Stimulated activated CD4-positive, alpha-beta T cell treated with anti-CD3 and anti-CD28 coated beads, Interleukin-1b, Interleukin-23, amount 100 ng/mL, for 24 hours (primary cell): Measurements from ENCODE around the gene YPEL1.

Experiments
- DNase-seq, 4 experiments: peaks; one replicate each; pipeline ENCODE4 v3.0.0-alpha.2; 2020; ENCODE audit warnings: low read depth in 4 of 4, low spot score in 1 of 4

YPEL1 gene, protein sequence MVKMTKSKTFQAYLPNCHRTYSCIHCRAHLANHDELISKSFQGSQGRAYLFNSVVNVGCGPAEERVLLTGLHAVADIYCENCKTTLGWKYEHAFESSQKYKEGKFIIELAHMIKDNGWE

DNA sequence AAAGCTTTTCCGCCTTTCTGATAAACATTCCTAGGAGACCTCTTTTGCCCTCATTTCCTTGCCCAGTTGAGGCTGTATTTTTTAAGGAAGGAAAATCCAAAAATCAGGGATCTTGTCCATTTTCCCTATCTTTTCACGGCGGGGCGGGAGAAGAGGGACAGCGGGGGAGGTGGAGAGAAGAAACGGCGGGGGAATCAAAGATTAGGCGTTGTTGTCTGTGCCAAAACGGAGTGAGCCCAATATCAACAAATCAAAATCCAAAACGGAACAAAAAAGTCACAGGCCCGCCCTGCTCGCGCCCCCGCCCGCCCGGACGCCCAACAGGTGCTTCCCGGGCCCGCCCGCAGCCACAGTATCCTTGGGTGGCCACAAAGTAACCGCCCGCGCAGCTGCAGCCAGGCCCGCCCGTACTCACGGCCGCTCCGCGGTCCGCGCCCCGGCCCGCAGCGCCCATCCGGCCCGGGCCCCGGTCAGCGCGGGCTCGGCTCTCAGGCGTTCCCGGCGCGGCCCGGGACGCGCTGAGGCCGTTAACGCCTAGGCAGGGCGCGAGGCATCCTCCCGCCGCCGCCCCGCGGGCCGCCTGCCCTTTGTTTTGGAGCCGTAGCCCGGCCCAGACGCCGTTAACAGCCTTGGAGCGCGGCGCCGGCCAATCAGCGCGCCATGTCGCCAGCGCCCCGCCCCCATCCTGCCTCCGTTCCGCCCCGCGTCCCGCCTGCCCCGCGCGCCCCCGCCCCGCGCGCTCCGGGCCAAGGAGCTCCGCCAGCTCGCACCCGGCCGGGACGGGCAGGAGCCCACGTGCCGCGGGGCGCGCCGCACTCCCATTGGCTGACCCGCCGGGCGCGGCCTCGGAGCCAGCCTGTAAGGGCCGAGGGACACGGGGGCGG is at the start of gene YPEL1:
TSS of gene YPEL1 (minus strand) at position 595 of the 884 bp plus-strand sequence. CDS start 25,050 bp downstream, outside the sequence.
- peak; percentile 82 to 93 (median 86) for DNase-seq

DNA sequence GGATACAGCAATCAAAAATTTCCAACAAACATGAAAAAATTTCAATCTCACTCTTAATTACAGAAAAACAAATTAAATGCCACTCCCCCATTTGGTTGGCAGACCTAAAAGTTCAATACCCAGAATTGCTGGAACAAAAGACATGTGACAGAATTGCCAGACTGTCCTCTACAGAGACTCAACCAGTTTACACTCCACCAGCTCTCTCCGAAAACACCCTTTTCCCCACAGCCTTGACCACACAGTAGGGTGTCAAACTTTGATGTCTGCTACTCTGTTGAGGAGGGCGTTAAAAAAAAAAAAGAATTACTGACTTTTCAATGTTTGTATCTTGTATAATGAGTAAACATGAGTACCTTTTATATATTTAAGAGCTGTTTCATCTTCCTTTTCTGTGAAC is 44.7 kb upstream of the YPEL1 start:
- no peak for DNase-seq

DNA sequence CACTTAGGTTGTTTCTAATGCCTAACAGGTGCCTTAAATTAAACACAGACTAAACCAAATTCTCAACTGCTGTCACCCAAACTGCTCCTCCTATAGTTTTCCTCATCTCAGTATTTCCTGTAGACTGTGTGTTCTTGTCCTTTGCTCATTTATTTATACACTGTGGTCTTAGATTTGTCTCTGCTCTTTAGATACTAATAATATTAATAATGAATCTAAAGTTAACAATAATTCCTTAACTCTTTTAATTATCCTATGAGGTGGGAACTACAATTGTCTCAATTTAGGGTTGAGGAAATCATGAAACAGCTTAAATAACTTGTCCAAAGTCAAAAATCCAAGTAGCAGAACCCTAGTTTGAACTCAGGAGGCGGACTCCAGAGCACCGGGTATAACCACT is 43.9 kb upstream of the YPEL1 start:
- no peak for DNase-seq

DNA sequence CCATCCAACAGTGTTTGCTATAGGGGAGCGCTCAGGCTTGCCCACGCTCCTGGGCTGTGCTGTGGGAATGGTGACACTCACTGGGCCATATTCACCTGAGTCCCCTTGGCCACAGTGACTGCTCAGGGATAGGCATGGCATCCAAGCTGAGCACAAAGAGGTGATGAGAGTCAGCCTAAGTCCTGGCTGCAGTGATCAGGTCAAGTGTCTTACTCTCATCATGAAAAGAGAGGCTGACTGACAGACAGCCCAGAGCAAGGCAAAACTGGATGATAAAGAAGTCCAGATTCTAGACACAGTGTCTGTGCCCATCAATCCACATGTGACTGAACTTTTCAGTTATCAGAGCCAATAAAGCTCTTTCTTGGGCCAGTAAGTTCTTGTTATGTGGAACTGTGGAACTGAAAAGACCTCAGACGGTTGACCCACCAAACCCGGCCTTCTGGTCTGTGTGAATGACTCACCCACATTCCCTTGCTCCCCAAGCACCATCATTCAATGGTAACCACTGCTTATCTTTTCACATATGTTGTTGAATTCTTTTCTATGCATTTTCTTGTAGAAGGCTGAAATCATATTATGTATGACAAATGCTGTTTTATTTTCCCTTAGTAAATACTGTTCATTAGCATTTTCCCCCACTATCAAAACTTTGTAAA is 43.2 kb upstream of the YPEL1 start:
- DNase-seq = no peak

DNA sequence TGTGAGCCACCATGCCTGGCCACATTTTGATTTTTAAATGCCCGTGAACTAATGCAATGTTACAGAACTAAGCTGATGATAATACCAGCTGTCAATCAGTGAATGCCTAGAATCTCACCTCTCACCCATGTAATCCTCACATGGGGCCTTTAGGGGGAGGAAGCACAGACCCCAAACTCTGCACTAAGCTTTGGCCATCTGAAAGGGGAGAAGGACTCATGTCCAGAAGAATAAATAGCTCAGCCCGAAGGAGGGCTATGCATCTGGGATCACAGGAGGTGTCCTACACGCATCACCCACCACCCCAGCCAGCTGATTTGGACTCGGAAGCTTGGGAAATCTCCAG is 36.0 kb upstream of the YPEL1 start:
- no peak for DNase-seq

DNA sequence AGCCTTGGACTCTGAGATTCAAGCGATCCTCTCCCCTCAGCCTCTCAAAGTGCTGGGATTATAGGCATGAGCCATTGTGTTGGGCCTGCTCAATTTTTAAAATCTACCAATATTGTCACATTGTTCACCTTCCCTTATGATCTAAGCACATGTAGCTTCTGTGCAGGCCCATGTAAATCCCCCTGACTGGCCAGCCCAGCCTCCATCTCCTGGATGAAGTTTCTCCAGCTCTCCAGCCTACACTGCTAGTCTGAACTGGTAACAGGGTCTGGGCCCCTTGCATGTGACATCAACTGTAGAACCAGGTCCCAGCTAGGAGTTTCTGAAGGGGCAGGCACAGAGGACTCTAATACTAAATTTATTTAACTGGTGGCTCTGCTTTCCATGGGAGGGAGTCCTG is 32.8 kb upstream of the YPEL1 start:
- no peak for DNase-seq

DNA sequence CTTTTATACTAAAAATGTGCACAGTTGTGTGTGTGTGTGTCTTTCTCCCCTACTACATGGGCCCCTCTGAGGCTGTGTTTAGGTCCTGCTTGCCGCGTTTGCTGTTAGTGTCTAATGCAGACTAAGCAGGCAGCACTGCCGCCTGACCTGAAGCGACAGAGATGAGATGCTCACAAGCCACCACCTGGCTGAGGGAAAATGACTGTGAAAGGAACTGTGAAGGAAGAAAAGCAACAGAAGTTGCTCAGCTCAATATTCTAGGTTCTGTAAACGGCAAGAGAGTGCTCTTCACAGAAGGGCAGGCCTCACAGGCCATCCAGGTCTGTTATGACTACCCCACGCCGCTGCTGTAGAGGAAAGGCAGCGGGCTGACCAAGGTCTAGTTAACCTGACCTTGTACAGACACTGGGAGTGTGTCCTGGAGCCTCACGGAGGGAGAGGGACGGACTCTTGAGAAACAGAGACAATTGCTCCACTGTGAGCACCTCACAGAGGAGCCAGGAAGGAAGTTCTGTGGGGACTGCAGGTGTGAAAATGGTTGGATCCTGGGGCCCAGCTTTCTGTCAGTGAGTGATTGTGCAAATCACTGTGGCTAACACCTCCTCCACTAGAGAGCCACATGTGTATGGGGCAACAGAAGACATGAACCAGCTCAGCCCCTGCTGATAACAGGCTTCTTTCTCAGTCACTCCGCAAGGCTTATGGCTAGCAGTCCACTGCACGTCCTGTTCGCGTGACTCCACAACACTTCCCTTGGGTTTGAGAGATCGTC is 31.3 kb upstream of the YPEL1 start:
- DNase-seq = peak in 2 of 4 experiments; percentile 20 to 50

DNA sequence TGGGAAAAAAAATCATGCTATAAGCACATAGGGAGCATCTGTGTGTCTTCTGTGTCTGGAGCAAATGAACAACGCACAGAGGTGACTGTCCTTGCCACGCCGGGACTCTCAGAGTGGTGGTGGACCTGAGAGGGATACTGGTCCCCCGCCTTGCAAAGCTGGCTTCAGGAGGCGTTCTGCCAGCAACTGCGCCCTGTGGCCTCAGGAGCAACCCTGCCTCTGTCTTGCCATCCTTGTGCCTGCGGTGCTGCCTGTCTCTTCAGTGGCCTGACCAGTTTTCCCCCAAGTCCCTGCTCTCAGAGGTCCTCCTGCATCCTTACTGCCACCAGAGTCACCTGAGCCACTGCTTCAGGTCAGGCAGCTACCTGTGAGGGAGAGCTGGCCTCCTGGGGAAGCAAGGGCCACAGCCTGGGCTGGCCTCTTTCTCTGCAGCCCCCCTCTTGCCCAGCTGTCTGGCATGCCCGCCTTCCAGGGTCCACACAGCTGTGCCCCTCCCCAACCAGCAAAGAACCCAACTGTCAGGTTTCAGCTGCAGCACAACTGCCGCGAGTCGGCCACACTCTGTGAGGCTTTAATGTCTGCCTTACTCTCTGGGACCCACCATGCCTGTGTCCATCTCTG is 30.4 kb upstream of the YPEL1 start:
- DNase-seq = no peak

DNA sequence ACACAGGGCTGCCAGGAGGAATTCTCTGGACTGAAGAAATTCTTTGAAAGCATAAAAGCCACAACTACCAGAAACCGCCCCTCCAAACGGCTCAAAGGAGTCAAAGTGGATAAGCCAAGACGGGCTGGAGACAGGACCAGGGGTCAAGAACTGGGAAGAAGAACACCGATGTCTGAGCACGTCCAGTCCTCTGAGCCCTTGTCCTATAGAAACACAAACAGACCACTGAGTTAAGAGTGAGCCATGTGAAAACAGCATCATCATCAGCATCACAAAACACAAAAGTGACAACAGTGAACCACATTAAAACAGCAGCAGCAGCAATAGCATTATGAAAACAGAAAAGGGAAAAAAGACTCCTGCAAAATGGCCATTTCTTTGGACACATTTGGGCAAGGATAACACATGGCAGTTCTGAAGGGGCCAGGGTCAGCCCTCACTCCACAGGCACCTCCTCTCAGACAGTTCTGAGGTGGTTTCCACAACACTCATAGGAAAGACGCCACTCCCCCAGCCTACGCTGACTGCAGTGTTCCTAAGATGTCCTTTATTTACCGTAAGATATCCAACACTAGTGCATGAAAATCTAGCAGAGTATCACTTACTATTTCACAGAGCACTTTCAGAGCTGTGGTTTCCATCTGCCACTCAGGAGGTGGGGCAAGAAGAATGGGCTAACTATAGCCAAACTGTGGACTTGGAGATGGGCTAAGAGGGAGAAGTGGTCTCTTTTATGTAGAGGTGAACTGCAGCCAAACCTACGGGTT is 28.6 kb upstream of the YPEL1 start:
- DNase-seq = no peak

DNA sequence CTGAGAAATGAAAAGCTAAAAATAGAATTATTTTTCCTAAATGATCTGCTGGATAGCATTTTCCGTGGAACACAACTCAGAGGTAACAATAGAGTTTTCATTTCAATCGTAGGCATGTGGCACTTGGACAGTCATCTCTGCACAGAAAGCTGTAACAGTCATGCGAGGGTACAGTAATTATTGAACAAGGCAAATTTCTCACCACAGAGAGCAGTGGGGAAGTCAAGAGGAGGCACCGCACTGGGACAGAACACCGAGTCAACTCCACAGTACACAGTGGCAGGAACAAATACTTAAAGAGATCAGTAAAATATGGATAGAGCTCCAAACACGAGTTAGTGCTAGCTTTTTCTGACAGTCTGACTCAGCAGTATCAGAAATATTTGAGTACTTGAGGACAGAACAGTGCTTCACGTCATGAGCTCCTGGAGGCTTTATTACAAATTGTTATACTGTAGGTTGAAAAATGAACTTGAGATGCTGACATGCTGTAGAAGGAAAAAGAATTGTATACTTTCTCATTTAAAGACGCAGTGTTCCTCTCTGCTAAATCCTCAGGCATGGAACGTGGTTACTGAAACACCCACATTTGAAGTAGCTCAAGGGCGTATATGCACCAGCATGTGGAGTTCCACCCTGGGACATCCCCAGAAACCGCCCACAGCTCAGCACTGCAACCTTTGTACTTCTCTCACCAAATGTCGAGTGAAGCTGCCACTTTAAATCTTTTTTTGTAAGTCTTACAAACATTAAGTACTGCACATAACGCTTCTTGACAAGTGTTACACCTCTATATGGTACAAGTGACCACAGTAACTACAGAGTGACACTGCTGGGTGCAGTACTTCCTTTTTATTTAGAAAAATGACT is 27.4 kb upstream of the YPEL1 start:
- peak in 1 of 4 experiments; percentile 40 for DNase-seq

DNA sequence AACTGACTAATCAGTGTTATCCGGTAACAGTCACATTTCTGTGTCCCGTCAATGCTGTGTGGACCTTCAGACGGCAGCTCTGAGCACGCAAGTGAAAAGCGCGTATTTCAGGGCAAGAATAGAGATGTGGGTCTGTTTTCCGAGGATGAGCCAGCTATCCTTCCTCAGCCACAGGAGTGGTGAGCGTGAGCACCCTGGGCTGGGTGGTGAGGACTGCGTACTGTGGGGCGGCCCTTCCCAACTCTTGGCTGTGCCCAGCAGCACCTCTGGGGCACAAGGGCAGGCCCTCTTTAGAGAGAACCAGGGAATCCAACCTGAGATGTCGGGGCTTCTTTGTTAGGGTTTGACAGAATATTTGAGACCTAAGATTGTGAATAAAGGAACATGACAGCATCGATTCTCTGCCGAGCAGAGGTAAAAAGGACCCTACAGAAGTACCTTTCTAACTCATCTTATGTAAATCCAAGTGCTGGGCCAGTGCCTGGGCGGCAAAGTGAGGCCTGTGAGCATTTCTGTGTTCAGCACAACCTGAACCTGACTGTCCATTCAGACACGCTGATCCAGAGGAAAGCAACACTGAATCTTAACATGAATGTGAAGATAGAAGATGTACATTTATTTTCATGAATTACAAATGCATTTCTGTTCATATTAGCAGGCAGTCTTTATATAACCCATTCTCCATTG is 26.5 kb upstream of the YPEL1 start:
- DNase-seq = no peak

DNA sequence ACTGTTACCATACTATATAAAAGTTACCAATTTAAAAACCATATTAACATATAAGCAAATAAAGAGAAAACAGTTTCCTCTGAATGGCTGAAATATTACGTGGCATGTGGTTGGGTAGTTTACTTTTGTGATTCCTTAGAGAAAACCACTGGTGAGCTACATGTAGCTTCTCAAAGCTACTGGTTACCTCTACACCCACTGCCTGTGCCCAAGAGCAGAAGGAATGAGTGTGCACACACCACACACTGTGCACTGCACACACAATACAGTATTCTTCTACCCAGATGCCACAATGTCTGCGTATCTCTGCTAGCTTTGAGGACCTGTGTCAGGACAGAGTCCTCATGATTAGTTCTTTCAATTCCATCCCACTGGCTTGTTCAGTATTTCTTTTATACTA is 25.5 kb upstream of the YPEL1 start:
- DNase-seq = no peak

DNA sequence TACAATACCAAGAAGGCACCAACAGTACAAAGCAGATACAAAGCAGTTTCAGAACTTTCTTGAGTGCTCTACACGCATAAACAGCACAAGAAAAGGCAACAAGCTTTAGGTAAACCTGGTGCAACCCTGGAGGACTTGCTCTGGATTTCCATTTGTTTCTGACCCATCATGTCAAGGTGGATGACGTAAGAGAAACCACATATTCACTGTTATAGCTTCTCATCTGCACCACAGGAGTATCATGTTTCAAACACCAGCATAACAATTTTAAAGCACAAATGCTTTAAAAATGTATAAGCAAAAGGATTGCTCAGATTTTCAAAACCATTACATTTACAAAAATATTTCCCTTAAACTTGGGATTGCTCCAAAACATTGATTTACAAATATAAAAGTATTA is 25.0 kb upstream of the YPEL1 start:
- DNase-seq = no peak

DNA sequence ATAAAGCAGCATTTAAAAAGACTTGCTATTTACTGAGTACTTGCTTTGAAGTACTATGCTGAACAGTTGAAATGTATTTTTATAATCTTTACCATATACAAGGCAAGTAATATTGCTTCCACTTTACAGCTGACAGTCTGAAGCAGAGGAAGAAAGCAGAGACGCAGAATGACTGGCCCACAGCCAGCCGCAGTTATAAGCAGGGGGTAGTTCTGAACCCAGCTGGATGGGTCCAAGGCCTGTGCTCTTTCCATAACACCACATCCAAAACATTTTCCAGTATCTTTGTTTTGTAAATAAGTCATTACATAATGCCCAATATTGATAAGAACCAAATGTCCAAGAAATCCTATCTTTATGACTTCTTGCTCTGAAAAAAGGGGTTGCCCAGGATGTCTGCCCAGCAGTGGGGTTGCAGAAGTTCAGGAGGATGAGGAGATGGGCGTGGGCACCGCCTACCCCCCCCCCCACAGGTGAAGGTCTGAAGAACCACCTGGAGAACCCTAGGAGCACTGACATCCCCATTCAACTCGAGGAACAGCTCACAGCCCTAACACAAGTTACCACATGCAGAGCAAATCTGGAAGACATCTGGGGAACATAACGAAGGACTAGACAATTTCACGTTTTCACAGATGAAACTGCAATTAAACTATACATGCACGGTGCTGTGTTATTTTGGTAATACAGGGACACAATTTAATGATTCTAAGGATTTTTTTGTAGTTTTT is 24.2 kb upstream of the YPEL1 start:
- no peak for DNase-seq

DNA sequence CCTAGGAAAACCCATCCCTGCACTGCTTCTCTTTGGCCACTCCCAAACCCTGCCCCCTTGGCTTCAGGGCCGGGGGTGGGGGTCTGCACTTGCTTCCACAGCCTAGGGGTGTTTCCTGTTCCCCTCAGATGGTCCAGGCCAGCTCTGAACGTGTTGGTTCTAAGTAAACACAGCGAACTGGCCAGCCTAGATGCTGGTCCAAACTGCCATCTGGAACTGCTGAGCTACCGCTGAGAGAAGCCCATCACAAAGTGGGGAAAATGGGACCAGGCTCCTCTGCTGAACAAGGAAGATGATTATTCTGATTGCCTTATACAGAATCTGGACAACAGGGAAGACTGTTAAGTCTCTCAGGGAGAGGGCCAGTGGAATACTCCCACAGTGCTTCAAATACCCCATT is 23.5 kb upstream of the YPEL1 start:
- DNase-seq = no peak

DNA sequence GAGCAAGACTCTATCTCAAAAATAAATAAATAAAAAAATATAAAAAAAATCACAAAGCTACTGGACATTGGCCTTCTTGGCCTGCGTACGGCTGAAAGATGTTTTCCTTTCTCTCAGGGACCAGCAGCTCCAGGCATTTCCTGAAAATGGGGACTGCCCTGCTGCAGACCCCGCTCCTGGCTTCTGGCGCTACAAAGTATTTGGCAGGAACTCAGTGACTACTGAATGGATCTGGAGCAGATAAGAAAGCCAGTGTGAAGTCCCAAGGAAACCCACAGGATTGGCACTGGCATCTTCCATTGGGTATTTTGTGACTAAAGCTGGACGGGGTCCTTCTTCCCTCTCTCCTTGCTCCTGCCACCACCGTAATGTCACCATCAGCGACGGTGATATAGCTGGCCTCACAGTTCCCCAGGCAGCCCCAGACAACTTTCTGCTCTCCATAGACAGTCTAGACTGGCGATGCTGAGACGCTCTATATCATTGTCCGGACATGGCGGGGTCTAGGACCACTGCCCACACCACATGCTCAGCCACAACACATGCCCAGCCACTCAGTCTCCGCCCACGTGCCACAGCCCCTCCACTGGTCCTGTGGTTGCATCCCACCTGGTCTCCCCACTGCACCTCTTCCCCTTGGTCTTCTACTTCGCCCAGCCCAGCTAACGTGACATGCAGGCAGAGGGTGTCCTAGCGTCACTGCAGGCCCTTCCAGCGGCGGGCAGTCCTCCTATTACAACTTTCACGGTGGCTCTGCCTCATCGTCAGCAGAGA is 22.7 kb upstream of the YPEL1 start:
- DNase-seq = no peak

DNA sequence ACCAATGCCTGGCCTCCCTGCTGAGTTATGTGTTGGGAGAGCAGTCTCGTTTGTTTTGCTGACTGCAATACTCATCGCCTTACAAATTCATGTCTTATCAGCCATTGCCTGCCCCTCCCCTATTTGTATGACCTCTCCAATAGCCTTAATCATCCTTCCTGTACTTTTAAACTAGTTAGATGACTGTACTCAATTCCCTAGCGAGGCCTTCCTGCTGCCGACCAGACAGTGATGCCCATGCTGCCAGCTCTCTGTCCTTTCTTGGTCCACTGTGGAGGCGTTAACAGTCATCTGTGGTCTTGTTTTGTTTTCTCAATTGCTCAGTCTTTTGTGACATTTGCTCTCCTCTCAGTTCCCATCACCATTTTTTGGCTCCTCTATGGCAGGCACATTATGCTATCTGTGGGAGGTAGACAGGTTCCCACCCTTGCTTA is 20.3 kb upstream of the YPEL1 start:
- no peak for DNase-seq
